Measurements from ENCODE around the gene EYA3.

The EYA3 gene

GRCh38 chr1:28112388-28113241 lies 24.2 kb upstream of the EYA3 start:
- no peak for DNase-seq

DNA sequence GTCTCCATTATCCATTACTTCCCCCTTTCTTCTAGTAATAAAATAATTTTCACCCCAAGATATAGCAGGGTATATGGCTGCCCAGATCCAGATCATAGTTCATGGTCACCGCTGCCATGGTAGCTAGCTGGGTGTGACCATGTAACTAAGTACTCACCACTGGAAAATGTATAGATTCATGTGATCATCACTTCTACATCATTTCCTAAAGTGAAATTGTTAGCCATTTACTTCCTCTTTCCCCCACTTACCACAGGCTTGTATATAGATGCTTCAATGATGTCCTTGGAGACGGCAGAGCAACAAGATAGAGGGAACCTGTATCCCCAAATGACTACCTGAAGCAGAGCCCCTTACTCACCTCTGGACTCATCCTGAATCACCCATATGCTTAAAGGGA lies 22.7 kb upstream of the EYA3 start:
- no peak for DNase-seq

DNA sequence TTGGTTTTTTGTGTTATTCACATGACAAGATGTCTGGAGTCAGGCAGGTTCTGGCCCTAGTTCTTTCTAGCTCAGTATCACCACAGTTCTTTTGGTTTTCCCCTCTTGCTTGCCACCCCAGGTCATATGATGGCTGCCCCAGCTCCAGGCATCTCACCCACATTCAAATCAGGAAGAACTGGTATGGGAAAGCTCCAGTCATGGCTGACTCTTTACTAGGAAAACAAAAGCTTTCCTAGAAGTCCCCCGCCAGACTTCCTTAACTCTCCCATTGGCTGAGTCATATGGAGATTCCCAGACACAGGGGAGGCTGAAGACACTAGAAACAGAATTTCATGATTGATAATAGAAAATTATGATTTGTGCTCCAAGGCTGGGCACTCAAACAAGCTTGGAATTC lies 22.1 kb upstream of the EYA3 start:
- no peak for DNase-seq

DNA sequence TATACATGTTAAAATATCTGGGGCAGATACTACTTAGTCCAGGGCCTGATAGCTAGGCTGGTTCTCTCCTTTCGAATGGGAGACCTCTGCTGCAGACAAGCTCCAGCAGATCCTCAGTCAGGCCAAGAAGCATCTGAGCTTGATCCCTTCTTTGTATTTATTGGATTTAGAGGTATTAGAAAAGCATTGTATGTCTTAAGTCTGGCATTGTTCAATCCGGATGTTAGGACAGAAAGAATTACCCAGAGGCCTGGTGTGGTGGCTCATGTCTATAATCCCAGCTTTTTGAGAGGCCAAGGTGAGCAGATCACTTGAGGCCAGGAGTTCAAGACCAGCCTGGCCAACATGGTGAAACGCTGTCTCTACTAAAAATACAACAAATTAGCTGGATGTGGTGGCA lies 21.2 kb upstream of the EYA3 start:
- no peak for DNase-seq

DNA sequence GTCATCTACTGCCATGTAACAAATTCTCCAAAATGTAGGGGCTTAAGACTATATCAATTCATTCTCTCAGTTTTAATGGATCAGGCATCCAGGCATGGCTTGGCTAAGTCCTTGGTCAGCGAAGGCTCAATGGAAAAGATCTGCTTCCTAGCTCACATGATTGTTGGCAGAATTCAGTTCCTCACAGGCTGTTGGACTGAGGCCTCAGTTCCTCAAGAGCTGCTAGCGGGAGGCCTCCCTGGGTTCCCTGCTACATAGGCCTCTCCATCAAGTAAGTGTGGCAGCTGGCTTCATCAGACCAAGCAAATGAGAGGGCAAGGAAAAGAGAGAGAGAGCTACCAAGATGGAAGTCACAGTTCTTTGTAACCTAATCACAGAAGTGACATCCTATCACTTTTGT lies 19.6 kb upstream of the EYA3 start:
- DNase-seq: no peak

- no peak for DNase-seq
Observed at GRCh38 chr1:28104866-28105467, 16.6 kb upstream of the EYA3 start.

GRCh38 chr1:28102189-28102588 lies 13.8 kb upstream of the EYA3 start:
- DNase-seq: no peak

GRCh38 chr1:28099050-28099769 lies 10.8 kb upstream of the EYA3 start:
- no peak for DNase-seq

DNA sequence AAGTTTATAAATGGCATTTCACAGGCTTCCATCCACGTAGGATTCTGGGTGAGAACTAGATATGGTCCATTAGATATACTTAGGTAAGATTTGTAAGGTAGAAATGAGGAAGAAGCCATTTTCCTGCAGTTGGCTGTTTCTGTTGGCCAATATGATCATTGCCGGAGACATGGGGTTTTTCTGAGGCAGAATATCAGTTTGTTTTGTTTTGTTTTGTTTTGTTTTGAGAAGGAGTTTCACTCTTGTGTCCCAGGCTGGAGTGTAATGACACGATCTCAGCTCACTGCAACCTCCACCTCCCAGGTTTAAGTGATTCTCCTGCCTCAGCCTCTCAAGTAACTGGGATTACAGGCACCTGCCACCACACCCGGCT lies 8.7 kb upstream of the EYA3 start:
- DNase-seq: no peak

GRCh38 chr1:28096210-28097099 lies 8.0 kb upstream of the EYA3 start:
- DNase-seq: no peak

DNA sequence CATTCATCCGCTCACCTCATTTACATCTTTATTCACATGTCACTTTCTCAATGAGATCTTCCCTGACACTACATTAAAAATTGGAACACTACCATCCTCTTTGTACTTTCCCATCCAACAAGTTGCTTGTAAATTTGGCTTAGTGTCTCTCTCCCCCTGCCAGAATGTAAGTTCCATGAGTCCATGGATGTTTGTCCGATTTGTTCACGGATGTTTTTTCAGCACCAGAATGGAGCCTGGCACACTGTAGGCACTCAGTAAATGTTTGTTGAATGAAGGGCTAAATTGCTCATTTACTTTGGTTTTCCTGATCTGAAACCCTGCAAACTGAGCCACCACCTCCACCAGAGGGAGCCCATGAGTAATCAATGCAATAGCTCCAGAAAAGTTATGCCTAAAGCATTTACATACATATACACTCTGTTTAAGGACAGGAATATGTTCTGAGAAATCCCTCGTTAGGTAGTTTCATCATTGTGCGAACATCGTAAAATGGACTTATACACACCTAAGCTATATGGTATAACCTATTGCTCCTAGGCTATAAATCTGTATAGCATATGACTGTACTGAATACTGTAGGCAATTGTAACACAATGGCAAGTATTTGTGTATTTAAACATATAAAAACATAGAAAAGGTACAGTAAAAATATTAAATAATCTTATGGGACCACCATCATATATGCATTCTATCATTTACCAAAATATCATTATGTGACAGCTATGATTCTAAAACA lies 2.8 kb upstream of the EYA3 start:
- peak; percentile 89 for DNase-seq

DNA sequence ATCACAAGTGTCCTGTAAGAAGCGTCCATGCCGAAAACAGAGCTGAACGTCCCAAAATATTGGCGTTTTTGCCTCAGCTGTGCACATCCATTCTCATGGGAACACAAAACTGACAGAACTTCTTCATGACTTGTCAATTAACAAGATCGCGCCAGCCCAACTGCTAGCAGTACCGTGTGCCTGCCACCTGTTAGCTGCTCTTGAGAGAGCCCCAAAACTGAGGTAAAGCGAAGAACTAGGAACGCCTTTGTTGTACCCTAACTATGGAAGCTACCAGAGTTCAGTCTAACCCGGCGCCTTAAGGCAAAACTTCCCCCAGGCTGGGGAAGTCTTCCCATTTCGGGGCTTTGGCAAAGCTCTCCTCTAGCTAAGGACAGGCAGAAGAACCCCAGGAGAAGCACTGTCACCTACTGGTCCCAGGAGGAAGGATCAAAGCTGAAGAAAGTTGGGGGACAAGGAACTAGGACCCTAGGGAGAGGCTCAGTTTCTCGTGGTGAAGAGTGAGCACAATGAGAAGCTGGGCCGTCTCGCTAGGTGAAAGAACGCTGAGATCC lies 719 bp downstream of the EYA3 start:
- peak; percentile 13 for DNase-seq

- no peak for DNase-seq
Observed at GRCh38 chr1:28086651-28087050, 1.8 kb downstream of the EYA3 start.

- DNase-seq: no peak
Observed at GRCh38 chr1:28085129-28085528, 3.3 kb downstream of the EYA3 start.

DNA sequence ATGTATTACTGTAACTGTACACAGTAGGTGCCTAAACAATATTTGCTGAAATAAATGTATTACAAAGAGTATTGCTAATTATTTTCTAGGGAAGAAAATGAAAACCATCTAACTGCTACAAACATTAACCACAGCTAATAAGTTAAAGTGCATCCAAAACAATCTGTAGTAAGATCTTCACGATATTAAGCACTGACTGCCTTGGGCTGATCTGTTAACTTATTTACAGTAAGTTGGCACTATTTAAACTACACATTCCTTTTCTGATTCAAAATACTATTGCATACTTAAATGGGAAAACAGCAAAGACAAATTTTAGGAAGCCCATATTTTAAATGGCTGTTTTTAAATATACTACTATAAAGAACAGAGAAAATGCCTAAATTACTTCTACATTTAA lies 4.5 kb downstream of the EYA3 start:
- no peak for DNase-seq

- DNase-seq: no peak
Observed at GRCh38 chr1:28078680-28079626, 9.5 kb downstream of the EYA3 start.

GRCh38 chr1:28078262-28078661 lies 10.1 kb downstream of the EYA3 start:
- no peak for DNase-seq

DNA sequence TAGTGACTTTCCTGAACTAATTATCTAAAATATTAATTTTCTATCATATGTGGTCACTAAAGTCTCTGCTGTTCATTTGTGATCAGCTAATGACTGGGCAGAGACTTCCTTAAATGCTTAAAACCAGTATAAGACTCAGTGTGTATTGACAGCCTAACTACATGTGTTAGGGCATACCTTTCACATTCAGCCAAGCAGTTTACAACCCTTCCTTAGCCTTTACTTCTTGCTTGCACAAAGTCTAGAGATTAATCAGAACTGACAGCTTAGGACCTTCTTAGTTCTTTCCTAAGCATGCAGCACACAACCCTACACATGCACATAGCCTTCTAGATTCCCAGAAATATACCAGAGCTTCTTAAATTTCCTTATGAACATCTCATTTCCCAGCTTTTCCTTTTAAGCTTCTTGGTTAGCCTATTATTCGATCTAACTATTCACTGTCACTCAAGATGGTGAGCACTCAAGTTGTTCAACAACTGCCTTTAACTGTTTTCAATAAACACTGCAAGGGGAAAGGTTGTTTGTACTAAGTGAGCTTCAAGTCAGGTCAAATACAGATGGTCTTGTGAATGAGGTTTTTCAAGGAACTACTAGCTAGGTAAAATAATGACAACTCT lies 13.4 kb downstream of the EYA3 start:
- no peak for DNase-seq

GRCh38 chr1:28073867-28074266 lies 14.5 kb downstream of the EYA3 start:
- DNase-seq: no peak

GRCh38 chr1:28071813-28072212 lies 16.6 kb downstream of the EYA3 start:
- DNase-seq: no peak
